ENCODE results near the gene CDC14B.
A peak's percentile ranks its signal among the peaks of the same experiment; 100 is the strongest.

CDC14B gene

DNA sequence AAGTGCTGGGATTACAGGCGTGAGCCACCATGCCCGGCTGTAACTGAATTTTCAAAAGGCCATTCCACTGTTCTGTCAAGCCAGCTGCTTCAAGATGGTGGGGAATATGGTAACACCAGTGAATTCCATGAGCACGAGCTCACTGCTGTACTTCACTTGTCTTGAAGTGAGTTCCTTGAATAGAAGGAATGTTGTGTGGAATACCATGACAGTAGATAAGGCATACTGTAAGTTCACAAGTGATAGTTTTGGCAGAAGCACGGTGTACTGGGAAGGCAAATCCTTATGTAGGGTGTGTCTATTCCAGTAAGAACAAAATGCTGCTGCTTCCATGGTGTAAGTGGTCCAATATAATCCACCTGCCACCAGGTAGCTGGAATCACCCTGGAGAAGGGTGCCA is 42.1 kb upstream of the CDC14B start:
- no peak overlapping the region for H3K4me3 ChIP-seq (replicated peaks; ENCODE audit: low read depth, low read length)
- peak; percentile 21 for DNase-seq (ENCODE audit: low read depth)
- TF ChIP-seq, protein P1, sequence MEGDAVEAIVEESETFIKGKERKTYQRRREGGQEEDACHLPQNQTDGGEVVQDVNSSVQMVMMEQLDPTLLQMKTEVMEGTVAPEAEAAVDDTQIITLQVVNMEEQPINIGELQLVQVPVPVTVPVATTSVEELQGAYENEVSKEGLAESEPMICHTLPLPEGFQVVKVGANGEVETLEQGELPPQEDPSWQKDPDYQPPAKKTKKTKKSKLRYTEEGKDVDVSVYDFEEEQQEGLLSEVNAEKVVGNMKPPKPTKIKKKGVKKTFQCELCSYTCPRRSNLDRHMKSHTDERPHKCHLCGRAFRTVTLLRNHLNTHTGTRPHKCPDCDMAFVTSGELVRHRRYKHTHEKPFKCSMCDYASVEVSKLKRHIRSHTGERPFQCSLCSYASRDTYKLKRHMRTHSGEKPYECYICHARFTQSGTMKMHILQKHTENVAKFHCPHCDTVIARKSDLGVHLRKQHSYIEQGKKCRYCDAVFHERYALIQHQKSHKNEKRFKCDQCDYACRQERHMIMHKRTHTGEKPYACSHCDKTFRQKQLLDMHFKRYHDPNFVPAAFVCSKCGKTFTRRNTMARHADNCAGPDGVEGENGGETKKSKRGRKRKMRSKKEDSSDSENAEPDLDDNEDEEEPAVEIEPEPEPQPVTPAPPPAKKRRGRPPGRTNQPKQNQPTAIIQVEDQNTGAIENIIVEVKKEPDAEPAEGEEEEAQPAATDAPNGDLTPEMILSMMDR (IDR thresholded peaks at IDR 0.05; ENCODE audit: low read length, missing control alignments): no peak

GRCh38 chr9:96660692-96661248 is 41.1 kb upstream of the CDC14B start:
- no peak overlapping the region for H3K4me3 ChIP-seq (replicated peaks; ENCODE audit: low read depth, low read length)
- no peak for DNase-seq (ENCODE audit: low read depth)
- TF ChIP-seq, protein P1 (IDR thresholded peaks at IDR 0.05; ENCODE audit: low read length, missing control alignments): no peak

- DNase-seq (ENCODE audit: low read depth): peak; percentile 63
- peak within 1 kb of the TSS; percentile 74 for H3K4me3 ChIP-seq (replicated peaks; ENCODE audit: low read depth, low read length)
- TF ChIP-seq, protein P1 (IDR thresholded peaks at IDR 0.05; ENCODE audit: low read length, missing control alignments): no peak
These were observed 35.7 kb upstream of the CDC14B start, which contains the start of gene PRXL2C for GRCh38 chr9:96655198-96655851. PRXL2C (minus strand) TSS chr9:96655317; CDS start chr9:96655281, 36 bp downstream.

- peak overlapping the region; percentile 74 for H3K4me3 ChIP-seq (replicated peaks; ENCODE audit: low read depth, low read length)
- DNase-seq (ENCODE audit: low read depth): peak; percentile 95
- TF ChIP-seq, protein P1 (IDR thresholded peaks at IDR 0.05; ENCODE audit: low read length, missing control alignments): no peak
These were observed 35.0 kb upstream of the CDC14B start for GRCh38 chr9:96654450-96655197.

DNA sequence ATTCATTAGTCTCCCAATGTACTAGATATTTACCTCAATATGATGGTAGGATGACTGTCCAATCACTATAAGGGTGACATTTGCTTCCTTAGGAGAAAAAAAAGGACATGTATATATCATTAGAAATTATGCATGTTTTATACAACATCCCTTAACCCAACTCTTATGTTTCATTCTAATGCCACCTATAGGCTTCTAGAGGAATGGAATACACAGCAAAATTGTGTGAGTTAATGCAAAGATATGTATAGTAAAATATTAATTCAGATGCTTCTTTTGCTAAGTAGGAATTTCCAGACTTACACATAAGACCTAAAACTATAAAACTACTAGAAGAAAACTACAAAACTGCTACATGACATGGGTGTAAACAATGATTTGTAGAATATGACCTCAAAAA is 32.0 kb upstream of the CDC14B start:
- TF ChIP-seq, protein P1 (IDR thresholded peaks at IDR 0.05; ENCODE audit: low read length, missing control alignments): peak; percentile 70
- H3K4me3 ChIP-seq (replicated peaks; ENCODE audit: low read depth, low read length): no peak overlapping the region
- peak; percentile 57 for DNase-seq (ENCODE audit: low read depth)

DNA sequence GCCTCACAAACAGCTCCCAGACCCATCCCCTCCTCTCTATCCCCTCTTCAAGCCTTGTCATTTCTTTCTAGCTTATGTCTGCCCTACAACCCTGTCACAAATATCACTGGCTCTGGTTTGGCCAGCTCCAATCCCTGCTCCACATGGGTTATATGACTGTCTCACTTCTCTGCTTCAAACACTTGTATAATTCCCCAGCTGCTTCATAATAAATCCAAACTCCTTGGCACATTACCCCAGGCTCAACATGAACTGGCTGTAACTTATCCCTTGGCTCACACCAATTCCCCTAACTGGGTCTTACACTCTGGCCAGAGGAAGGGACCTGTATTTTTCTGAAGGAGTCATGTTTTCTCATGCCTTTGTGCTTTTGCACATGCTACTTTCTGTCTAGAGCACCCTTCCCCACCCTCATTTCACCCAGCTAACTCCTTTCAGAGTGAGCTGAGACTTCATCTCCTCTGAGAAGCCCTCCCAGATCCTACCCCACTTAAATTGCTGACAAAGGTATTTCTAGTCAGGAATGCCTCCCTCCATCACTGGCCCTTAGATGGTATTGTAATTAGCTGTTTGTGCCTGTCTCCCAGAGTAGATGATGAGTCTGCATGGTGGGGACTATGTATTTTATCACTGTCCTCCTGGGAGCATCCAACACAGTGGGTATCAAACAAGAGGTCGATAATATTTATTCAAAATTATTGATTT is 30.1 kb upstream of the CDC14B start:
- TF ChIP-seq, protein P1 (IDR thresholded peaks at IDR 0.05; ENCODE audit: low read length, missing control alignments): no peak
- DNase-seq (ENCODE audit: low read depth): no peak
- H3K4me3 ChIP-seq (replicated peaks; ENCODE audit: low read depth, low read length): no peak overlapping the region

Data from fibroblast of pulmonary artery (primary cell).